Epidermal melanocyte (primary cell): ENCODE measurements around the gene ATP2B1.

Experiments
- DNase-seq: peaks from one replicate; pipeline ENCODE4 v3.0.0; 2011; ENCODE audit warnings: low spot score; ENCODE audit not compliant: insufficient read length

Gene ATP2B1

DNA sequence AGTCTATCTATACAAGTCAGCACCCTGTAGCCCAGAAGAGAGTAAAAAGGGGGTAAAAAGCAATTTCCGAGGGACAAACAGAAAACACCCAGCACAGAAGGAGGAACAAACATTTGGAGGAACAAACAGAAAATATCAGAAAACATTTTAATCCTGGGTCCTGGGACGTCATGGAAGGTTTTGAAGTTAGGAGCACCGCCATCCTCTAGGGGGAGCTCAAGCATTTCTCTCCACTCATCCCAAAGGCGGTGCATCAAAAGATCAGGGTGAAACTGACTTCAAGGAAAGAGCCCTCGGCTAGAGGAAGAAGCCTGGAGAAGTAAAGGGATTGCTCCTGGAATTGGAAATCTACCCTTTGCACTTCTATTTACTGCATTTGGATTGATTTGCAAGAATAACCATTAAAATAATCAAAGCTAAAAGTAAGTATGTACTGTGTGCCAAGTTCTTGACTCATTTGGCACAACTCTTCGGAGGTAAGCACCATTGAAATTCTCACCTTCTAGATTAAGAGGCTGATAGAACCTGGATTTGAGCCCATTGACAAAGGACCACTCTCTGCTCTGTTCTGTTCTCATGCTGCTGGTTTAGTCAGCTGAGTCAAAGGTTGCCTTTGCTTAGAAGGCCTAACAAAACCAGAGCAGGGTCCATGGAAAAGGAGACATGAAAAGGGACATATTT, 165.6 kb downstream of the ATP2B1 start:
- peak; percentile 53 for DNase-seq

GRCh38 chr12:89542236-89542635, 166.4 kb downstream of the ATP2B1 start:
- DNase-seq: no peak

GRCh38 chr12:89540586-89540985, 168.1 kb downstream of the ATP2B1 start:
- DNase-seq: no peak

GRCh38 chr12:89539426-89540223, 169.0 kb downstream of the ATP2B1 start:
- no peak for DNase-seq

DNA sequence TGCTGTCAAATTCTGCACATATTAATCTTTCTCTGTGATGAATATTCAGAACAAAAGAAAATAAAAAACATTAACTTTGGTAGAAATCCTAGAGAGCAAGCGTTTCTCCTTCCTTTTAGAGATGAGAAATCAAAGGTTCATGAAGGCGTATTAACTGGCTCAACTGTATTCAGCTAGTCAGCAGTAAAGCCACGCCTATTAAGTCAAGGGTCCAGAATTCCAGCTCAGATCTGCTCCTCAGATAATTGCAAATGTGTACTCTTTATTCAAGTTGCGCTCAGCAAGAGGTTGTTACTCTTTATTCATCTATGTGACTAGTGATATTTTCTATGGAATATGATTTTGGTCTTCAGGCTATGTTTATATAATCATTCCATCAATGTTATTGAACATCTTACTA, 169.7 kb downstream of the ATP2B1 start:
- DNase-seq: no peak
